Measurements from ENCODE around the gene YDJC.

- TF ChIP-seq POLR2A (IDR thresholded peaks at IDR 0.05), result no peak
- TF ChIP-seq, protein P1, sequence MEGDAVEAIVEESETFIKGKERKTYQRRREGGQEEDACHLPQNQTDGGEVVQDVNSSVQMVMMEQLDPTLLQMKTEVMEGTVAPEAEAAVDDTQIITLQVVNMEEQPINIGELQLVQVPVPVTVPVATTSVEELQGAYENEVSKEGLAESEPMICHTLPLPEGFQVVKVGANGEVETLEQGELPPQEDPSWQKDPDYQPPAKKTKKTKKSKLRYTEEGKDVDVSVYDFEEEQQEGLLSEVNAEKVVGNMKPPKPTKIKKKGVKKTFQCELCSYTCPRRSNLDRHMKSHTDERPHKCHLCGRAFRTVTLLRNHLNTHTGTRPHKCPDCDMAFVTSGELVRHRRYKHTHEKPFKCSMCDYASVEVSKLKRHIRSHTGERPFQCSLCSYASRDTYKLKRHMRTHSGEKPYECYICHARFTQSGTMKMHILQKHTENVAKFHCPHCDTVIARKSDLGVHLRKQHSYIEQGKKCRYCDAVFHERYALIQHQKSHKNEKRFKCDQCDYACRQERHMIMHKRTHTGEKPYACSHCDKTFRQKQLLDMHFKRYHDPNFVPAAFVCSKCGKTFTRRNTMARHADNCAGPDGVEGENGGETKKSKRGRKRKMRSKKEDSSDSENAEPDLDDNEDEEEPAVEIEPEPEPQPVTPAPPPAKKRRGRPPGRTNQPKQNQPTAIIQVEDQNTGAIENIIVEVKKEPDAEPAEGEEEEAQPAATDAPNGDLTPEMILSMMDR (IDR thresholded peaks at IDR 0.05), result no peak
Observed at GRCh38 chr22:21622919-21623647, 6.7 kb downstream of the YDJC start.

All from thyroid gland (tissue), 4 donors.